Spleen (tissue), 11 donors: ENCODE data around the gene DMRT2. TPM values are rescaled to one million over a fixed set of nuclear protein-coding genes. Genes with fewer than 3 reads are reported as not detected.
A peak's percentile ranks its signal among the peaks of the same experiment; 100 is the strongest.

Experiments
- DNase-seq: peaks from one replicate; pipeline ENCODE4 v3.0.0-alpha.2; 2020
- H3K27ac ChIP-seq, 8 donors: fragments of 200-600 bp; sonication (generic) in 7 of 8; 1 replicate in 4 of 8; 2 replicates in 4 of 8; pipeline versions ENCODE4 v1.5.0 to v1.8.0; 2016 to 2021; ENCODE audit warnings: inconsistent platforms in 4 of 8, mild to moderate bottlenecking in 4 of 8, moderate library complexity in 1 of 8
- H3K27me3 ChIP-seq, 7 donors: fragments of 200-600 bp; sonication (generic) in 6 of 7; replicated peaks in 1 of 7; 1 replicate in 4 of 7; 2 replicates in 3 of 7; pipeline versions ENCODE4 v1.5.0 to v1.8.0; 2016 to 2021; ENCODE audit warnings: inconsistent platforms in 3 of 7, mild to moderate bottlenecking in 1 of 7
- H3K36me3 ChIP-seq, 6 donors: fragments of 200-600 bp; sonication (generic) in 5 of 6; 1 replicate in 4 of 6; 2 replicates in 2 of 6; pipeline versions ENCODE4 v1.5.0 to v1.8.0; 2016 to 2021; ENCODE audit warnings: inconsistent platforms in 2 of 6
- H3K4me1 ChIP-seq, 6 donors: fragments of 200-600 bp; sonication (generic) in 5 of 6; 1 replicate in 3 of 6; 2 replicates in 3 of 6; pipeline versions ENCODE4 v1.5.0 to v1.8.0; 2016 to 2021; ENCODE audit warnings: inconsistent platforms in 3 of 6
- H3K4me3 ChIP-seq, 8 donors: fragments of 200-600 bp; sonication (generic) in 7 of 8; 1 replicate in 4 of 8; 2 replicates in 4 of 8; pipeline versions ENCODE4 v1.5.0 to v1.8.0; 2016 to 2021; ENCODE audit warnings: inconsistent platforms in 4 of 8, mild to moderate bottlenecking in 4 of 8, moderate library complexity in 2 of 8
- H3K9me3 ChIP-seq, 8 donors: fragments of 200-600 bp; sonication (generic) in 7 of 8; 1 replicate in 4 of 8; 2 replicates in 4 of 8; pipeline versions ENCODE4 v1.5.0 to v1.8.0; 2016 to 2021; ENCODE audit warnings: inconsistent platforms in 4 of 8
- CTCF ChIP-seq, 11 experiments: fragments of 200-600 bp in 7 of 11; fragments of 450-650 bp in 4 of 11; sonication (generic) in 4 of 11; IDR thresholded peaks in 8 of 11; conservative IDR thresholded peaks in 3 of 11; 1 replicate in 7 of 11; 2 replicates in 4 of 11; pipeline versions ENCODE4 v1.4.0 to v1.8.0; 2016 to 2021; ENCODE audit warnings: antibody characterized with exemption in 11 of 11, inconsistent platforms in 4 of 11, mild to moderate bottlenecking in 1 of 11
- POLR2A ChIP-seq, 3 donors: fragments of 450-650 bp; IDR thresholded peaks; one replicate each; pipeline ENCODE4 v1.5.1; 2017; ENCODE audit warnings: antibody characterized with exemption in 3 of 3, mild to moderate bottlenecking in 1 of 3
- POLR2AphosphoS5 ChIP-seq, 3 donors: sonication (generic); formaldehyde crosslinking; IDR thresholded peaks; one replicate each; pipeline ENCODE4 v1.5.1; 2017; ENCODE audit warnings: antibody characterized with exemption in 3 of 3
- WGBS, 5 donors: extraction: QIAGEN DNeasy Blood & Tissue Kit in 3 of 5; methylation state at CpG; one replicate each; pipeline versions ENCODE4 v1.1.5 to v1.1.7; 2013 to 2018; 5-methylcytosine and 5-hydroxymethylcytosine counted together
- intact Hi-C: fragments of 100-400 bp; cut with DNase I; formaldehyde crosslinking; loops from one replicate; pipeline ENCODE4 v1.15.0; 2023; ENCODE audit warnings: low total_unique reads
- polyA plus RNA-seq, 3 donors: library from polyadenylated mRNA; stranded (reverse); fragments of 200-250 nt; gene quantifications; one replicate each; pipeline ENCODE4 v1.2.1, GENCODE V29; 2013
- total RNA-seq, 7 donors: library from RNA; depleted of rRNA in 3 of 7; stranded (reverse); fragments of >200 nt in 3 of 7; fragmentation: NEBNext Ultra II Directional in 4 of 7; extraction: Animal tissue kit (Norgen Biotek cat#: 25700) in 4 of 7; gene quantifications; one replicate each; pipeline versions ENCODE4 v1.1.0 to v1.2.1, GENCODE V29; 2016 to 2021
- donor health status: healthy with polysubstance abuse.
- donor health status: DM: no; HTN: no; CAD: no; lungs with moderate emphysema.
- donor health status: DM: no; HTN: no; CAD: no.
- donor health status: Bipolar disorder and iron deficiency.
- donor health status: healthy.
- donor health status: DM: no; HTN: no; CAD: no.
- donor health status: DM: yes; HTN: yes; CAD: no.

The DMRT2 gene
- total and polyA plus RNA-seq, 10 donors = not detected

DNA sequence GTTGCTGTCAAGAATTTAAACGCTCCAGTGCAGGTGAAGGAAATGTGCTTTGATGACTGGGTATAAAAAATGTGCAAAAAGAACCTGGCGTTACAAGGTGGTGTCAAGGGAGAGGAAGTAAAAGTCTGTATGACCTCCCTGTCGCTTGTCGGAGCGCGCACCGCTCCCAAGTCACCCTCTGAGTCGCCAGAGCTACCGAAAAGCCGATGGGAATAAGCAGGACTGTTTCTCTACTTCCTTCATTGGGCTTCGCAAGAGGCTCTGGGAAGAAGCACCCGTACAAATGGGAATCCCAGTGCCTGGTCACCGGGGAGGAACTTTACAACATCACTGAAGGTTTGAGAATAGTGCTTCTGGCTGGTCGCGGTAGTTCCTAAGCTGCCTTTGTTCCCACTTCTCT, 1.3 kb upstream of the DMRT2 start:
- H3K9me3 ChIP-seq = peaks cover 0 to 28% (median 0%) of the 10 kb centered on the region in 8 donors
- peak overlapping the region in 1 of 8 donors; percentile 68 for H3K4me3 ChIP-seq
- no peak overlapping the region for H3K27ac ChIP-seq
- peaks cover 22 to 100% (median 98%) of the 10 kb centered on the region in 7 donors for H3K27me3 ChIP-seq
- DNase-seq = no peak
- intact Hi-C loops = no loop called here
- H3K36me3 ChIP-seq = no peaks in the 10 kb centered on the region
- TF ChIP-seq POLR2A (IDR thresholded peaks at IDR 0.05) = no peak
- TF ChIP-seq POLR2AphosphoS5 (IDR thresholded peaks at IDR 0.05) = no peak
- TF ChIP-seq CTCF (IDR thresholded peaks at IDR 0.05 in 8 of 11, conservative IDR thresholded peaks at IDR 0.05 in 3 of 11) = no peak
- 7 to 23% (median 12%) methylated on average over 15 of the region's 15 CpGs for WGBS, 5 donors
- H3K4me1 ChIP-seq = peaks cover 23 to 81% (median 68%) of the 10 kb centered on the region in 6 donors

DNA sequence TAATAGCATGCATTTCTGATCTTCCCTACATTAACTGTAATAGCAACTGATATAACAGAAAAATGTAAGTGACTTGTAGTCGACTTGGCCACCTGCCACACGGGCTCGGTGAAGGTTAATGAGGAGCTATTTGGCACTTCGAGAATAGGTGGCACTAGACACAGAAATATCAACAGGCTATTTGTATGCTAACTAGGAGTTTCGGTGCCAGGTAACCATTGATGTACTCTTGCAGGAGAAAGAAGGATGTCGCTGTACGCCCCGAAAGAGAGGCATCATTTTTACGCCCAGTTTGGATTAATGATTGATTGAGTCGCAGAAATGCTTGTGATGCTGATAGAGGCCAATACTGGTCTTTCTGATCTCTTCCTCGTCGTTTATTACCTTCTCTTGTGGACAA, 516 bp upstream of the DMRT2 start:
- Histone ChIP-seq H3K4me3 (peak overlapping the region in 3 of 8 donors; percentile 9 to 56 (median 16)), H3K27me3 (peaks cover 19 to 100% (median 98%) of the 10 kb centered on the region in 7 donors), H3K9me3 (peaks cover 0 to 28% (median 0%) of the 10 kb centered on the region in 8 donors), H3K27ac (no peak overlapping the region), H3K36me3 (no peaks in the 10 kb centered on the region), H3K4me1 (peaks cover 23 to 81% (median 68%) of the 10 kb centered on the region in 6 donors)
- intact Hi-C loops = no loop called here
- WGBS, 5 donors = 5 to 9% (median 8%) methylated on average over 12 of the region's 12 CpGs
- TF ChIP-seq CTCF (IDR thresholded peaks at IDR 0.05 in 8 of 11, conservative IDR thresholded peaks at IDR 0.05 in 3 of 11) (no peak), POLR2AphosphoS5 (IDR thresholded peaks at IDR 0.05) (no peak), POLR2A (IDR thresholded peaks at IDR 0.05) (no peak)
- no peak for DNase-seq

GRCh38 chr9:1051210-1051583, 1.0 kb downstream of the DMRT2 start:
- Histone ChIP-seq H3K9me3 (peaks cover 0 to 18% (median 0%) of the 10 kb centered on the region in 8 donors), H3K36me3 (no peaks in the 10 kb centered on the region), H3K27ac (no peak overlapping the region), H3K4me1 (peaks cover 20 to 70% (median 59%) of the 10 kb centered on the region in 6 donors), H3K4me3 (peak overlapping the region in 6 of 8 donors; percentile 21 to 64 (median 28)), H3K27me3 (peaks cover 12 to 100% (median 97%) of the 10 kb centered on the region in 7 donors)
- intact Hi-C loops = no loop called here
- no peak for TF ChIP-seq POLR2AphosphoS5 (IDR thresholded peaks at IDR 0.05)
- no peak for TF ChIP-seq POLR2A (IDR thresholded peaks at IDR 0.05)
- no peak for TF ChIP-seq CTCF (IDR thresholded peaks at IDR 0.05 in 8 of 11, conservative IDR thresholded peaks at IDR 0.05 in 3 of 11)
- 14 to 21% (median 19%) methylated on average over 12 to 13 of the region's 13 CpGs for WGBS, 5 donors
- no peak for DNase-seq

GRCh38 chr9:1051584-1052275, 1.6 kb downstream of the DMRT2 start:
- Histone ChIP-seq H3K27ac (no peak overlapping the region), H3K9me3 (peaks cover 0 to 13% (median 0%) of the 10 kb centered on the region in 8 donors), H3K36me3 (no peaks in the 10 kb centered on the region), H3K4me1 (peaks cover 20 to 65% (median 56%) of the 10 kb centered on the region in 6 donors), H3K4me3 (peak overlapping the region; percentile 5 to 64 (median 26)), H3K27me3 (peaks cover 12 to 100% (median 97%) of the 10 kb centered on the region in 7 donors)
- TF ChIP-seq CTCF (IDR thresholded peaks at IDR 0.05 in 8 of 11, conservative IDR thresholded peaks at IDR 0.05 in 3 of 11) (peak in 1 of 11 experiments; percentile 16), POLR2A (IDR thresholded peaks at IDR 0.05) (no peak)
- WGBS, 5 donors = 2 to 8% (median 2%) methylated on average over 59 to 90 of the region's 90 CpGs
- intact Hi-C loops = no loop called here
- no peak for DNase-seq
